ENCODE results near the gene CD300LF.

DNA sequence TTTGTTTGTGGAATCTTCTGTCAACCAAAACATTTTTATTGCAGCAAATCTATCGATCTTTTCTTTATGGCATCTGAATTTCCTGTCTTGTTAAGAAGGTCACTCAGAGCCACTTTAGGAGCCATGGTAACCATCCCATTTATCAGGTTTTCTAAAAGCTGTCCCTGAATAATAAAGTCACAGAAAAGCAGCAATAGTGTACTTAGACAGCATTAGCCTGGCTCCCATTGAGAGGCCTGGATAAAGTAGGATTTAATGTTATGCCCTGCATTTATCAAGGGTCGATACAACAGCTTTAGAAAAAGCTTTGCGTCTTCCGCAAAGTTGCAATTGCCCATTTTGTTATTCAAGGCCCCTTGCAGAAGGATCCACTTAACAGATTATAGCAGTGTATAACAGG lies 10.1 kb upstream of the CD300LF start:
- TF ChIP-seq, protein P1, sequence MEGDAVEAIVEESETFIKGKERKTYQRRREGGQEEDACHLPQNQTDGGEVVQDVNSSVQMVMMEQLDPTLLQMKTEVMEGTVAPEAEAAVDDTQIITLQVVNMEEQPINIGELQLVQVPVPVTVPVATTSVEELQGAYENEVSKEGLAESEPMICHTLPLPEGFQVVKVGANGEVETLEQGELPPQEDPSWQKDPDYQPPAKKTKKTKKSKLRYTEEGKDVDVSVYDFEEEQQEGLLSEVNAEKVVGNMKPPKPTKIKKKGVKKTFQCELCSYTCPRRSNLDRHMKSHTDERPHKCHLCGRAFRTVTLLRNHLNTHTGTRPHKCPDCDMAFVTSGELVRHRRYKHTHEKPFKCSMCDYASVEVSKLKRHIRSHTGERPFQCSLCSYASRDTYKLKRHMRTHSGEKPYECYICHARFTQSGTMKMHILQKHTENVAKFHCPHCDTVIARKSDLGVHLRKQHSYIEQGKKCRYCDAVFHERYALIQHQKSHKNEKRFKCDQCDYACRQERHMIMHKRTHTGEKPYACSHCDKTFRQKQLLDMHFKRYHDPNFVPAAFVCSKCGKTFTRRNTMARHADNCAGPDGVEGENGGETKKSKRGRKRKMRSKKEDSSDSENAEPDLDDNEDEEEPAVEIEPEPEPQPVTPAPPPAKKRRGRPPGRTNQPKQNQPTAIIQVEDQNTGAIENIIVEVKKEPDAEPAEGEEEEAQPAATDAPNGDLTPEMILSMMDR (IDR thresholded peaks at IDR 0.05 in 4 of 5, conservative IDR thresholded peaks at IDR 0.05 in 1 of 5), result no peak
- TF ChIP-seq POLR2A (IDR thresholded peaks at IDR 0.05), result no peak

Data from gastrocnemius medialis (tissue), 4 donors.